NCI-H1930 (cell line): ENCODE results near the gene RILPL1.

Source experiments
- DNase-seq, 2 experiments: peaks; one replicate each; lab custom pipeline; 2025; lab: John Stamatoyannopoulos, UW

RILPL1 gene

DNA sequence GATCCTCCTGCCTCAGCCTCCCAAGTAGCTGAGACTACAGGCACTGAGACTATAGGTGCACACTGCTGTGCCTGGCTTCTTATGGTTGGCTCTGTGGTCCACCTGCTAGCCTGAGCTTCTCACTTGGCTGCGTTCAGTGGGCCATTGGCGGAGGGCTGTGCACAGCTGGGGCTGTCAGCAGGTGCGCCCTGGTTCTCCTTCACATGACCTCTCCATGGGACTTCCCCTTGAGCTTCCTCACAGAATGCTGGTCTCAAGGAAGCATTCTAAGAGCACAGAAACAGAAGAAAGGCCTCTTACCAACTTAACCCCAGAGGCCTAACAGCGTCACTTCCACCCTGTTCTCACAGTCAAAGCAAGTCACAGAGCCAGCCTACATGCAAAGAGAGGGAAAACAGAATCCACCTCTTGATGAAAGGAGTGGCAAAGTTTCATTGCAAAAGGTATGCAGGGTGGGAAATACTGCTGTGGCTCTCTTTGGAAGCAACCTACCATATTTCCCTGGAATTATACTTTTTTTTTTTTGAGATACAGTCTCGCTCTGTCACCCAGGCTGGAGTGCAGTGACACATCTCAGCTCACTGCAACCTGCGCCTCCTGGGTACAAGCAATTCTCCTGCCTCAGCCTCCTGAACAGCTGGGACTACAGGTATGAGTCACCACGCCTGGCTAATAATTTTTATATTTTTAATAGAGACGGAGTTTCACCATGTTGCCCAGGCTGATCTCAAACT lies 106.3 kb downstream of the RILPL1 start:
- no peak for DNase-seq

DNA sequence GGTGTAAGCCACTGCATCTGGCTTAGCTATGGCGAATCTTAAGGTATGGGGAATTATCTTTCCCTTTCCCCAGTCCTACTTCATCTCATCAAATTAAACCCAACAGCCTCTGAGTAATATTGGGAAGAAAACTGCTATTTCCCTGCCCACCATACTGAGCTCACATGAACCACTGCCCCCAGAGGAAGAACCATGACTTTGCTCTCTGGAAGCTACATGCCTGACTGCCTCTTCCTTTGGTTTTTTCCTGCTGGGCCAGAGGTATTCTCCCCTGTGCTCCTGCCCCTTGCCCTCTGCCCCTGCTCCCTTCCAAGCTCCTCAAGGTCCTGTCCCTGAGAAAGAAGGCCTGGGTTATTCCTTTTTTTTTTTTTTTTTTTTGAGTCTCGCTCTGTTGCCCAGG lies 112.2 kb downstream of the RILPL1 start:
- DNase-seq: no peak
